GM20431 (cell line): Measurements from ENCODE around the gene GRID1.
"Not testable (repeated sequence)": the region's sequence is repeated elsewhere in the genome, so short reads cannot be mapped to it uniquely, and the experiment has no call there.

Experiments
- in situ Hi-C: fragments of 300-500 bp; cut with MseI, MboI; formaldehyde crosslinking; loops from one replicate; pipeline ENCODE4 v1.15.0; 2020; ENCODE audit warnings: low sequenced_read_pairs; ENCODE audit not compliant: unreplicated experiment

GRID1 gene

GRCh38 chr10:85858776-85859515 lies 507.6 kb downstream of the GRID1 start:
- in situ Hi-C loops, result no loop called here

GRCh38 chr10:85857791-85858190 lies 508.8 kb downstream of the GRID1 start:
- in situ Hi-C loops, result no loop called here

DNA sequence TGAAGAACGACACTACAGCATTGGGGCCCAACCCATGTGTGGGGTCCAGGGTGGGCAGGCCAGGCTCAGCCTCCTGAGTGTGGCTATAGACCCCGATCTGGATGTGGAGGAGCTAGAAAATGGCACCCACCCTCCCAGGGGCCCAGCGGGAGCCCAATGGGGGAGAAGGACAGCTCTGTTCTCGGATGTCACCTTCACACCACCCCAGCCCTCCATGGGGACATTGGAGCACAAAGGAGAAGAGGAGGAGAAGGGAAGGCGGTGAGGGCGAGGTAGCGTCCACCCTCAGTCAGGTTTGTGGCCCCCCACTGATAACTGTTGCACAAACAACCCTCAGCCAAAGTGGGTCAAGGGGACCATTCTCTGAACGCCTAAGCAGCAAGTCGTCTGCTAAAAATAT lies 509.3 kb downstream of the GRID1 start:
- in situ Hi-C loops, result no loop called here

DNA sequence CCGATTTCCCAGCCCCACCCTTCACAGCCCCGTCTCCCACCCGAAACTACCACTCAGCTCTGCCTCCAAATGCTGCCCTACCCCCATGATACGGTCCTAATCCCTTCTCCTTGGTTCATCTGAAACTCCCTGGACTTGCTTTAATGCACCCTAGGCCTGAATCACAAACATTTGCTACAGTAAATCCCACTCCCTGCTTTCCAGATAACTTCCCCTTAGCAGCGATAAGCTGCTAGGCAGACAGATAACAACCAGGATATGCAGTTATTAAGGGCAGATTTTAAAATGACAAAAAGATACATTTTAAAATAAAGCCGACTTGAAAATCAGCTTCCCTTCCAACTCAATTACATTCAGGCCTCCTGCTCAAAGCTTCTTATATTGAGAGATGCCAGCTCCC lies 514.7 kb downstream of the GRID1 start:
- in situ Hi-C loops, result no loop called here

DNA sequence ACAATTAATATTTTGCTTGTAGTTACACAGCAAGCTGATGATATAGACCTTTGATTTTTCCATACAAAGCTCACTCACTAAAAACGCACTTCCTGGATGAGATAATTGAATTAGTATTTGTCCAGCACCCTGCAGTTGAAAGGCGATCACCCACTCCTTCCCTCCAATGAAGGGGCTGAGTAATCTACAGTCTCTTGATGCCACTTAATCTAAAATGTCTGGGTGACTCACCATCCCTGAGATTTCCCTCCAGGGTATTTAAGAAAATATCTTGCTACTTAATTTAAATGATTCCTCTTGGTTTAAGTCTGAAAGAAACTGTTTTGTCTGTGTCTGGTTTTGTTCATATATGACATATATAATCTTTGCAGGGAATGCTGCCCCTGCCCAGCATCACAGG lies 515.3 kb downstream of the GRID1 start:
- in situ Hi-C loops, result no loop called here

- in situ Hi-C loops, result no loop called here
These were observed 515.9 kb downstream of the GRID1 start for GRCh38 chr10:85850736-85851135.

- in situ Hi-C loops, result no loop called here
These were observed 517.3 kb downstream of the GRID1 start for GRCh38 chr10:85849315-85849714.

GRCh38 chr10:85848756-85849155 lies 517.8 kb downstream of the GRID1 start:
- in situ Hi-C loops, result no loop called here

DNA sequence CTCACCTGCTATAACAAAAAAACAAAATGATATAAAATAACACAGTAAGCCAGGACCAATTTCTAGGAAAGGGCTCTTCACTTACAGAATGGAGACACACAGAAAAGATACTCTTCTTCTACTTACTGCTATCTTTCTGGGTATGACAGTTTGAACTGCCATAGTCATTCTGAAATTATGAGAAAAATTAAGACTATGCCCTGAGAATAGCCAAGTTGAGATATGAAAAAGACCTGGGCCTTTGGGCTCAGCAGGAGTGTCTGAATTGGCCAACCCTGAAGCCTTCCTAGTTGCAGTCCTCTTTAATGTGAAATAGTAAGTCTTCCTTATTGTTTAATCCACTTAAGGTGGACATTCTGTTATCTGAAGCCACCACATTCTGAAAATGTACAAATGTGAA lies 519.5 kb downstream of the GRID1 start:
- in situ Hi-C loops, result no loop called here

- in situ Hi-C loops, result not testable (repeated sequence)
These were observed 527.9 kb downstream of the GRID1 start for GRCh38 chr10:85838660-85839059.

DNA sequence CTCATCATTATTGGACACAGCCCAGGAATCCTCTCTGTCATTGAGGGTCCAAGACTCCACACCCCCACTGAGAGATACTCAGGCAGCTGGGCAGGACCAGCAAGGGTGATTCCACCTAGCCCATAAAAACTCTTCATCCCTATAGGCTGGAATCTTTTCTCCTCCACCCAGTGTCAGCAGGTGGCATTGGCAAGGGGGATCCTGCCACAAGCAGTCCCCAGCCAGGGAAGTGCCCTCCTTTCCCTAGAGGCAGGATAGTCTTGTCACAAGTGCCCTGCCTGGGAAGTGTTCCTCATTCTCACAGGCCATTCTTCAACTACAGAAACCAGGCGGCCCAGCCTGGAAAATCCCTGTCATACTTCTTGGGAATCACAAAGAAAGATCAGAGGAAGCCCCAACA lies 533.6 kb downstream of the GRID1 start:
- in situ Hi-C loops, result no loop called here

- in situ Hi-C loops, result no loop called here
These were observed 535.2 kb downstream of the GRID1 start for GRCh38 chr10:85831422-85831821.

- in situ Hi-C loops, result no loop called here
These were observed 540.2 kb downstream of the GRID1 start for GRCh38 chr10:85826377-85826776.

- in situ Hi-C loops, result no loop called here
These were observed 555.2 kb downstream of the GRID1 start for GRCh38 chr10:85811405-85811804.

GRCh38 chr10:85810674-85811073 lies 555.9 kb downstream of the GRID1 start:
- in situ Hi-C loops, result no loop called here

DNA sequence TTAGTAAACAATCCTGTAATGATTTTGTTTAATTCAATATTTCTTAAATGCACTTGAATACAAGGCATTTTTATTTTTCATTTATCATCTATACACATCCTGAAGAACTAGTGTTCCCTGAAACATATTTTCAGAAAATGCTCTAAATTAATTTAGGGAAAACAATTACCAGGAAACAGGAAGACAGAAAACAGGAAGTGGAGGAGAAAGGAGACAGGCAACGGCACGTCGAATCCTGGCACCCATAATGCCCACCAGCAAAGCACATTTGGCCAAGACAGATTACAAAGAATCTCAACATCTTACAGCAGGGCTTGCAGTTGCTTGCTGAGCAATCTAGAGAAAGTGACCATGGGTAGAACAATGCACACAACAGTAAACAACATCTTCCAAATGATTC lies 571.1 kb downstream of the GRID1 start:
- in situ Hi-C loops, result no loop called here

DNA sequence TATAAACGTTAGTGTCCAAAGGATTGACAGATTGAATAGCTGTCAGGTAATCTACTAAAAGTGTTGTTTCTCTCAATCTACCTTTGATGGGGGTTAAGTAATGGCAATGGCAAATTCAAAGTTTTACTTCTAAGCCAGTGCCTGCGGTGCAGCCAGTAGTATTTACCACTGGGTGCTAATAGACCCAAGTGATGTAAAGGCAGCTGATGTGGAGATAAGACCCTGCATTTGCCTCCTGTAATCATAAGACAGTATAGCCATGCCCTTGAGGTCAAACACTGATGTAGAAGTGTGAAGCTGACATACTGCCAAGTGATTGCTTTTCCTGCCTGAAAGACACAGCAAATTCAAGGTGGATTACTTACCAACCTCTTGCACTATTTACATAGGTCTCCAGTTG lies 572.0 kb downstream of the GRID1 start:
- in situ Hi-C loops, result no loop called here

- in situ Hi-C loops, result no loop called here
These were observed 574.1 kb downstream of the GRID1 start for GRCh38 chr10:85792533-85792858.

GRCh38 chr10:85791818-85792532 lies 574.6 kb downstream of the GRID1 start:
- in situ Hi-C loops, result no loop called here

DNA sequence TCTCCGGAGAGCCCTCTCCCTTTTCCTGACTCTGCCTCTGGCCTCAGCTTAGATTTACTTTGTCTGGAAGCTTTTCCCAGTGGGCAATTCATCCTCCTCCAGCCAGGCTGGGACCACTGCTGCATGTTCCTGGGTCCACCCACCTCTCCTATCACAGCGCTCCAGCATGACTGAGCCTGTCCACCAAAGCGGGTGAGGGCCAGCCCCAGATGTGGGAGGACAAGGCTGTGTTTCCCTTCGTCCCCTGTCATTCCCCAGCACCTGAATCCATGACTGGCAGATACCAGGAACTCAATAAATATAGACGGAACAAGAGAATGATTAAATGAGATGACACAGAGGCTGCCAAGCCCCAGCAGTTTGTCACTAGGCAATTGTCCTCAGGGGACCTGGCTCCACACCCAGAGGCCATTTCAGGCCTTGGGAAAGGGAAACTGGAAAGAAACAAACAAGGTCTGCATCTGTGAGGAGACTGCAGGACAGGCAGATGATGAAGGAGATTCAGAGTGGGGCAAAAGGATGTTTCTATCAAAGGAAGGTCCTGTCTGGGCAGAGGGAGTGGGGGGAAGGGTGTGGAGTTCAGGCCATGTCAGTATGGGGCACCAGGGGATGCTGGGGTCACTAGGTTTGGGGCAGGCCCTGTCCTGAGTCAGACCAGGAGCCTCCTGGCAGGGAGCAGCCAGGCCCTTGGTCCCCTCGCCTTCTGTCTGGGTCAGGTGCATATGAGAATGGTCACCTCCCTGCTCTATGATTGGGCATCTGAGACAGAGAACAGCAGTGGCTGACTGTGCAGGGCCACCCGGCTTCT lies 576.4 kb downstream of the GRID1 start:
- in situ Hi-C loops, result no loop called here

DNA sequence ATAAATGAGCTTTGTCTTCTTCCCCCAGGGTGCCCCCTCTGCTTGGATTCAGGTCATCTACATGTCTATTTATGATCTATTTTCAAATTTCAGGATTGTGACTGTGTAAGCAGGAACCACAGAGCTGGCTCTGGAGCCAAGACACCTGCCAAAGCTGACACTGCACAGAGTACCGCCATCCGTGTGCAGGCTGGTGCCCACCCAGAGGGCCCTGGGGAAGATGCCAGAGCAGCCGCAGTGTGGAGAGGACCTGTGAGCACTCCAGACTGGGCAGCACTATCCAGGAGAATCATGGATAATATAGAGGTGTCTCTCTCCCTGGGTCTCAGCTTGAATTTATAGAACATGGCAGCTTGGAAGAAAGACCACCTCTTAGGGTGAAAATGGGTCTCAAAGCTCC lies 577.5 kb downstream of the GRID1 start:
- in situ Hi-C loops, result no loop called here
